IMR-90 (cell line): Measurements from ENCODE around the gene TRABD2A. TPM values are rescaled to one million over a fixed set of nuclear protein-coding genes. Genes with fewer than 3 reads are reported as not detected.

ENCODE experiments used
- ATAC-seq: fragments of 200-7000 bp; cut with Tn5 transposase; 2 replicates; pipeline ENCODE4 v1.9.1; 2020; ENCODE audit warnings: low read depth, mild to moderate bottlenecking, moderate library complexity
- BruUV-seq: library from RNA; stranded (reverse); fragments of 400-500 nt; replicated peaks from 2 replicates; lab custom pipeline; 2021; lab: Mats Ljungman, UMichigan
- CTCF ChIA-PET: fragments of 300-600 bp; formaldehyde crosslinking; extraction: SDS; loops from one replicate; lab custom pipeline; 2021; ENCODE audit warnings: antibody characterized with exemption; lab: Yijun Ruan, JAX
- POLR2A ChIA-PET: fragments of 300-600 bp; sonication (Branson Sonifier 250); formaldehyde crosslinking; loops from one replicate; lab custom pipeline; 2022; ENCODE audit warnings: antibody characterized with exemption; ENCODE audit not compliant: unreplicated experiment; lab: Charles Lee
- DNase-seq: peaks from one replicate; pipeline ENCODE4 v3.0.0; 2013
- H2AFZ ChIP-seq: replicated peaks from 2 replicates; pipeline ENCODE3; 2013; ENCODE audit warnings: low read length, mild to moderate bottlenecking; ENCODE audit not compliant: poor library complexity
- H2AK5ac ChIP-seq: 2 replicates; pipeline ENCODE4 v1.6.1; 2013; ENCODE audit warnings: low read depth, low read length, inconsistent platforms
- H2AK9ac ChIP-seq: replicated peaks from 2 replicates; pipeline ENCODE3; 2013; ENCODE audit warnings: mild to moderate bottlenecking, low read depth, low read length, moderate library complexity; ENCODE audit not compliant: poor library complexity
- H2BK120ac ChIP-seq: 2 replicates; pipeline ENCODE4 v1.6.1; 2013; ENCODE audit warnings: low read depth, low read length, inconsistent platforms
- H2BK15ac ChIP-seq: 3 replicates; pipeline ENCODE4 v1.6.1; 2013; ENCODE audit warnings: low read depth, low read length, inconsistent platforms
- H2BK20ac ChIP-seq: 2 replicates; pipeline ENCODE4 v1.6.1; 2013; ENCODE audit warnings: low read depth, mild to moderate bottlenecking, inconsistent platforms, low read length, moderate library complexity
- H2BK5ac ChIP-seq: 2 replicates; pipeline ENCODE4 v1.6.1; 2013; ENCODE audit warnings: mild to moderate bottlenecking, low read depth, low read length, inconsistent platforms; ENCODE audit not compliant: poor library complexity, severe bottlenecking
- H3K14ac ChIP-seq: replicated peaks from 2 replicates; pipeline ENCODE4 v1.6.1; 2013; ENCODE audit warnings: low read depth, low read length, inconsistent platforms
- H3K18ac ChIP-seq: 2 replicates; pipeline ENCODE4 v1.6.1; 2013; ENCODE audit warnings: low read depth, low read length, control low read depth
- H3K23ac ChIP-seq: 2 replicates; pipeline ENCODE4 v1.6.1; 2013; ENCODE audit warnings: low read depth, low read length, inconsistent platforms
- H3K27ac ChIP-seq: 2 replicates; pipeline ENCODE4 v1.5.1; 2013; ENCODE audit warnings: mild to moderate bottlenecking, control low read depth, low read length; ENCODE audit not compliant: insufficient read depth
- H3K27me3 ChIP-seq: 2 replicates; pipeline ENCODE4 v1.6.1; 2013; ENCODE audit warnings: low read length; ENCODE audit not compliant: control insufficient read depth, insufficient read depth
- H3K36me3 ChIP-seq: 2 replicates; pipeline ENCODE4 v1.6.1; 2013; ENCODE audit warnings: low read length, mixed read lengths; ENCODE audit not compliant: control insufficient read depth, insufficient read depth
- H3K4ac ChIP-seq: 2 replicates; pipeline ENCODE4 v1.6.1; 2013; ENCODE audit warnings: low read depth, low read length, inconsistent platforms
- H3K4me1 ChIP-seq: 2 replicates; pipeline ENCODE4 v1.6.1; 2013; ENCODE audit warnings: low read length, mixed read lengths; ENCODE audit not compliant: control insufficient read depth, insufficient read depth
- H3K4me2 ChIP-seq: 2 replicates; pipeline ENCODE4 v1.6.1; 2013; ENCODE audit warnings: low read depth, mild to moderate bottlenecking, control low read depth, low read length, moderate library complexity
- H3K4me3 ChIP-seq: 2 replicates; pipeline ENCODE4 v1.5.1; 2013; ENCODE audit warnings: low read depth, mild to moderate bottlenecking, control low read depth, low read length, moderate library complexity; ENCODE audit not compliant: insufficient read depth
- H3K56ac ChIP-seq: 2 replicates; pipeline ENCODE4 v1.6.1; 2013; ENCODE audit warnings: low read length, inconsistent platforms; ENCODE audit not compliant: insufficient read depth; ENCODE audit errors: extremely low read depth
- H3K79me1 ChIP-seq, 2 experiments: 2 replicates each; pipeline ENCODE4 v1.6.1; 2013; ENCODE audit warnings: low read length in 2 of 2, inconsistent platforms in 1 of 2, low read depth in 1 of 2
- H3K9ac ChIP-seq: 2 replicates; pipeline ENCODE4 v1.6.1; 2013; ENCODE audit warnings: low read depth, low read length, control low read depth
- H3K9me1 ChIP-seq: 2 replicates; pipeline ENCODE4 v1.6.1; 2013; ENCODE audit warnings: low read length, inconsistent platforms; ENCODE audit not compliant: insufficient read depth
- H3K9me3 ChIP-seq: 2 replicates; pipeline ENCODE4 v1.6.1; 2013; ENCODE audit warnings: low read length; ENCODE audit not compliant: control insufficient read depth, insufficient read depth
- H4K20me1 ChIP-seq: 2 replicates; pipeline ENCODE4 v1.6.1; 2013; ENCODE audit warnings: low read length, inconsistent platforms; ENCODE audit not compliant: insufficient read depth
- H4K5ac ChIP-seq: 2 replicates; pipeline ENCODE4 v1.6.1; 2013; ENCODE audit warnings: mild to moderate bottlenecking, low read depth, low read length, control low read depth
- H4K8ac ChIP-seq, 2 experiments: 2 replicates each; pipeline ENCODE4 v1.6.1; 2013; ENCODE audit warnings: low read depth in 2 of 2, low read length in 2 of 2, control low read depth in 1 of 2, inconsistent platforms in 1 of 2
- H4K91ac ChIP-seq: 2 replicates; pipeline ENCODE4 v1.6.1; 2013; ENCODE audit warnings: low read depth, low read length, inconsistent platforms; ENCODE audit not compliant: insufficient read depth
- ELK1 ChIP-seq: fragments of 150-350 bp; IDR thresholded peaks from 2 replicates; pipeline ENCODE4 v1.6.1; 2016; ENCODE audit warnings: low read depth, mild to moderate bottlenecking, low read length, moderate library complexity, borderline replicate concordance
- MAZ ChIP-seq: IDR thresholded peaks from 2 replicates; pipeline ENCODE4 v1.6.1; 2012; ENCODE audit warnings: low read depth, mild to moderate bottlenecking, low read length, improper control_type of control experiment, moderate library complexity, borderline replicate concordance
- MXI1 ChIP-seq: IDR thresholded peaks from 2 replicates; pipeline ENCODE4 v1.6.1; 2012; ENCODE audit warnings: low read depth, mild to moderate bottlenecking, low read length, moderate library complexity, borderline replicate concordance
- RFX5 ChIP-seq: IDR thresholded peaks from 2 replicates; pipeline ENCODE4 v1.8.0; 2012; ENCODE audit warnings: low read depth, mild to moderate bottlenecking, low read length, moderate library complexity
- SMC3 ChIP-seq: fragments of 150-350 bp; IDR thresholded peaks from 2 replicates; pipeline ENCODE4 v1.6.1; 2016; ENCODE audit warnings: low read depth, mild to moderate bottlenecking, antibody characterized with exemption, low read length, moderate library complexity
- WGBS, 2 experiments: methylation state at CpG; one replicate each; pipeline versions ENCODE4 v1.1.5 to v1.1.7; 2013; ENCODE audit warnings: missing lambda C conversion rate in 2 of 2; ENCODE audit not compliant: insufficient read length in 1 of 2; ENCODE audit errors: extremely low coverage in 2 of 2; 5-methylcytosine and 5-hydroxymethylcytosine counted together
- dilution Hi-C: fragments of 300-500 bp; cut with HindIII; formaldehyde crosslinking; loops from one replicate; pipeline ENCODE4 v1.14.3; 2018; ENCODE audit warnings: low sequenced_read_pairs; ENCODE audit not compliant: unreplicated experiment
- in situ Hi-C: fragments of 300-500 bp; cut with MboI; formaldehyde crosslinking; loops from 3 replicates; pipeline ENCODE4 v1.14.3; 2019; ENCODE audit warnings: low sequenced_read_pairs, inconsistent platforms, mixed read lengths
- intact Hi-C: fragments of 100-400 bp; cut with micrococcal nuclease; formaldehyde crosslinking; loops from 2 replicates; pipeline ENCODE4 v1.10.0; 2022
- polyA plus RNA-seq, 3 experiments: library from polyadenylated mRNA; depleted of rRNA; stranded (reverse); fragments of >200 nt; gene quantifications; 2 replicates each; pipeline ENCODE4 v1.2.3, GENCODE V29; 2012; ENCODE audit warnings: low replicate concordance in 1 of 3
- total RNA-seq: library from RNA; depleted of rRNA; stranded (reverse); fragments of >200 nt; gene quantifications from 2 replicates; pipeline ENCODE4 v1.2.3, GENCODE V29; 2012

The TRABD2A gene
- total and polyA plus RNA-seq, 2 of the 4 experiments (the other 2 are of a cell fraction), result 17.6 to 20.3 TPM

DNA sequence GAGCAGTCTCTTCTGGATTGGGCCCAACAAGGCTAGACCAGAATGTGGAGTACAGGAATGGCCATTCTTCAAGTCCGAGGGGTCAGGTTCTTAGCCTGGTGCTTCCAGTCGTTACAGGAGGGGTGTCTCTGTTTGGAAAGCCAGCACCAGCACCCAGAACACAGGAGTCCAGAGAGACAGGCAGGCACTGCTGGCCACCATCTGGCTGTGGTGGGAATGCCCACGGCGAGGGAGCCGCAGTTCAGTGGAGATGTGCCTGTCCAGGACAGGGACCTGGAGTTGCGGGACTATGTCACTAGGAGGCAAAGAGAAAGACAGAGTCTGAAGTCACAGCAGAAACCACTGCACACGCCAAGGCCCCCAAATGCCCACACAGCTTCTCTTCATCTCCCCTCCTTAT lies 59.1 kb downstream of the TRABD2A start:
- Histone ChIP-seq H3K9me1 (peaks cover 2% of the 10 kb centered on the region; the same call in 1 of the 2 replicates), H3K23ac (no peak overlapping the region), H4K20me1 (no peaks in the 10 kb centered on the region), H3K27ac (no peak overlapping the region), H4K8ac (no peak overlapping the region), H2AK5ac (no peak overlapping the region), H2BK15ac (no peak overlapping the region), H3K4me3 (no peak overlapping the region), H3K9me3 (no peaks in the 10 kb centered on the region), H2BK20ac (no peak overlapping the region), H2BK5ac (no peak overlapping the region), H3K4ac (no peak overlapping the region), H3K18ac (no peak overlapping the region), H3K79me1 (no peaks in the 10 kb centered on the region), H4K91ac (no peak overlapping the region), H4K5ac (no peak overlapping the region), H2BK120ac (no peak overlapping the region), H3K56ac (no peak overlapping the region), H3K4me2 (no peak overlapping the region), H2AFZ (no peak overlapping the region), H2AK9ac (no peak overlapping the region), H3K4me1 (no peaks in the 10 kb centered on the region), H3K14ac (no peak overlapping the region), H3K36me3 (peaks cover 3% of the 10 kb centered on the region), H3K9ac (no peak overlapping the region), H3K27me3 (no peaks in the 10 kb centered on the region)
- ATAC-seq, result no peak
- TF ChIP-seq MXI1 (no peak), ELK1 (no peak), MAZ (no peak), RFX5 (no peak), SMC3 (no peak)
- no TSS peak for BruUV-seq
- ChIA-PET CTCF (no interaction called here), POLR2A (no interaction called here)
- dilution Hi-C loops (no loop called here), intact Hi-C loops (no loop called here), in situ Hi-C loops (no loop called here)
- no peak for DNase-seq
- WGBS, 2 experiments, result 95% methylated on average over 3 of the region's 7 CpGs; no CpG with 5 or more reads in 1 of the 2 experiments
